H9 (cell line): Measurements from ENCODE around the gene ATN1. TPM values are rescaled to one million over a fixed set of nuclear protein-coding genes. Genes with fewer than 3 reads are reported as not detected.

ENCODE experiments used
- DNase-seq: peaks from one replicate; pipeline ENCODE4 v3.0.0-alpha.2; 2017
- H2AFZ ChIP-seq: one replicate; pipeline ENCODE4 v1.6.1; 2013; ENCODE audit warnings: mild to moderate bottlenecking, low read length, control low read depth, moderate library complexity
- H2AK5ac ChIP-seq: 2 replicates; pipeline ENCODE4 v1.6.1; 2013; ENCODE audit warnings: low read length, control low read depth, mixed read lengths; ENCODE audit not compliant: insufficient read length
- H2BK120ac ChIP-seq: one replicate; pipeline ENCODE4 v1.6.1; 2013; ENCODE audit warnings: low read depth, mild to moderate bottlenecking, low read length, control low read depth, inconsistent platforms; ENCODE audit not compliant: poor library complexity, severe bottlenecking
- H2BK12ac ChIP-seq: 2 replicates; pipeline ENCODE4 v1.6.1; 2013; ENCODE audit warnings: low read length, control low read depth, mixed read lengths, low read depth; ENCODE audit not compliant: insufficient read length
- H2BK15ac ChIP-seq: 2 replicates; pipeline ENCODE4 v1.6.1; 2013; ENCODE audit warnings: low read depth, low read length, control low read depth
- H2BK20ac ChIP-seq: one replicate; pipeline ENCODE4 v1.6.1; 2013; ENCODE audit warnings: low read depth, mild to moderate bottlenecking, low read length, control low read depth, inconsistent platforms; ENCODE audit not compliant: poor library complexity, severe bottlenecking
- H2BK5ac ChIP-seq: 2 replicates; pipeline ENCODE4 v1.6.1; 2013; ENCODE audit warnings: low read length, control low read depth, mixed read lengths; ENCODE audit not compliant: insufficient read length
- H3K14ac ChIP-seq: 2 replicates; pipeline ENCODE4 v1.6.1; 2013; ENCODE audit warnings: low read length, control low read depth; ENCODE audit not compliant: insufficient read depth
- H3K18ac ChIP-seq: 2 replicates; pipeline ENCODE4 v1.6.1; 2013; ENCODE audit warnings: low read depth, mild to moderate bottlenecking, mixed read lengths, low read length, control low read depth; ENCODE audit not compliant: insufficient read length
- H3K23ac ChIP-seq: 2 replicates; pipeline ENCODE4 v1.6.1; 2013; ENCODE audit warnings: low read length, control low read depth, mixed read lengths, low read depth; ENCODE audit not compliant: insufficient read length
- H3K23me2 ChIP-seq: 2 replicates; pipeline ENCODE4 v1.6.1; 2013; ENCODE audit warnings: low read depth, mild to moderate bottlenecking, mixed read lengths, low read length, control low read depth; ENCODE audit not compliant: insufficient read length, poor library complexity, severe bottlenecking
- H3K27ac ChIP-seq: 2 replicates; pipeline ENCODE4 v1.5.1; 2013; ENCODE audit warnings: low read length, control low read depth, mixed read lengths, low read depth; ENCODE audit not compliant: insufficient read length
- H3K27me3 ChIP-seq: 2 replicates; pipeline ENCODE4 v1.6.1; 2013; ENCODE audit warnings: low read length, control low read depth, inconsistent platforms; ENCODE audit not compliant: insufficient read depth
- H3K4ac ChIP-seq: 2 replicates; pipeline ENCODE4 v1.6.1; 2013; ENCODE audit warnings: low read depth, mild to moderate bottlenecking, control low read depth, inconsistent platforms, low read length, moderate library complexity
- H3K4me1 ChIP-seq: 2 replicates; pipeline ENCODE4 v1.6.1; 2013; ENCODE audit warnings: low read length, control low read depth, inconsistent platforms; ENCODE audit not compliant: insufficient read depth
- H3K4me2 ChIP-seq: 2 replicates; pipeline ENCODE4 v1.6.1; 2013; ENCODE audit warnings: low read length, control low read depth, mixed read lengths; ENCODE audit not compliant: insufficient read length, insufficient read depth
- H3K56ac ChIP-seq: 2 replicates; pipeline ENCODE4 v1.6.1; 2013; ENCODE audit warnings: low read depth, mild to moderate bottlenecking, mixed read lengths, low read length, control low read depth; ENCODE audit not compliant: insufficient read length
- H3K79me1 ChIP-seq: 2 replicates; pipeline ENCODE4 v1.6.1; 2013; ENCODE audit warnings: low read depth, mild to moderate bottlenecking, moderate library complexity, low read length, control low read depth, inconsistent platforms; ENCODE audit not compliant: insufficient read depth, poor library complexity, severe bottlenecking
- H3K79me2 ChIP-seq: 2 replicates; pipeline ENCODE4 v1.6.1; 2013; ENCODE audit warnings: low read length, control low read depth, inconsistent platforms; ENCODE audit not compliant: insufficient read depth
- H3K9ac ChIP-seq: 2 replicates; pipeline ENCODE4 v1.6.1; 2013; ENCODE audit warnings: low read length, control low read depth, mixed read lengths; ENCODE audit not compliant: insufficient read length; ENCODE audit errors: extremely low read depth
- H3K9me3 ChIP-seq: one replicate; pipeline ENCODE4 v1.6.1; 2013; ENCODE audit warnings: low read depth, low read length, inconsistent platforms; ENCODE audit not compliant: control insufficient read depth
- H3T11ph ChIP-seq: one replicate; pipeline ENCODE4 v1.6.1; 2013; ENCODE audit warnings: mild to moderate bottlenecking, low read length, control low read depth, inconsistent platforms
- H4K20me1 ChIP-seq: one replicate; pipeline ENCODE4 v1.6.1; 2013; ENCODE audit not compliant: control insufficient read depth, insufficient read length, insufficient read depth
- H4K5ac ChIP-seq: 2 replicates; pipeline ENCODE4 v1.6.1; 2013; ENCODE audit warnings: low read depth, mild to moderate bottlenecking, mixed read lengths, low read length, control low read depth; ENCODE audit not compliant: insufficient read length
- H4K8ac ChIP-seq: replicated peaks from 2 replicates; pipeline ENCODE4 v1.6.1; 2013; ENCODE audit warnings: low read length, control low read depth, mixed read lengths, low read depth; ENCODE audit not compliant: insufficient read length
- H4K91ac ChIP-seq: 2 replicates; pipeline ENCODE4 v1.6.1; 2013; ENCODE audit warnings: low read depth, mild to moderate bottlenecking, moderate library complexity, mixed read lengths, low read length, control low read depth; ENCODE audit not compliant: insufficient read length
- H3K27ac Mint-ChIP-seq, 3 experiments: 2 replicates in 2 of 3; 3 replicates in 1 of 3; pipeline ENCODE4 v1.8.0; 2020 to 2021; ENCODE audit warnings: mixed read lengths in 3 of 3, mild to moderate bottlenecking in 1 of 3, moderate library complexity in 1 of 3
- H3K27me3 Mint-ChIP-seq: 2 replicates; pipeline ENCODE4 v1.8.0; 2021; ENCODE audit warnings: low read depth, mild to moderate bottlenecking, moderate library complexity, mixed read lengths
- H3K36me3 Mint-ChIP-seq, 3 experiments: 2 replicates in 2 of 3; 3 replicates in 1 of 3; pipeline ENCODE4 v1.8.0; 2020 to 2021; ENCODE audit warnings: low read depth in 3 of 3, mixed read lengths in 3 of 3; ENCODE audit not compliant: insufficient read depth in 1 of 3
- H3K4me1 Mint-ChIP-seq, 2 experiments: 2 replicates each; pipeline ENCODE4 v1.8.0; 2020; ENCODE audit warnings: mixed read lengths in 2 of 2
- H3K4me3 Mint-ChIP-seq, 2 experiments: 2 replicates in 1 of 2; 3 replicates in 1 of 2; pipeline ENCODE4 v1.8.0; 2020 to 2021; ENCODE audit warnings: mild to moderate bottlenecking in 2 of 2, mixed read lengths in 2 of 2, moderate library complexity in 1 of 2
- H3K9me3 Mint-ChIP-seq, 2 experiments: 2 replicates in 1 of 2; 3 replicates in 1 of 2; pipeline ENCODE4 v1.8.0; 2020; ENCODE audit warnings: mild to moderate bottlenecking in 2 of 2, mixed read lengths in 2 of 2, moderate library complexity in 1 of 2
- total RNA-seq: library from RNA; stranded (reverse); gene quantifications from 2 replicates; pipeline ENCODE4 v1.2.1, GENCODE V29; 2021
- TF ChIP-seq, protein P1 (sequence below): fragments of 200-600 bp; sonication (generic); conservative IDR thresholded peaks from 3 replicates; pipeline ENCODE4 v1.8.0; 2021; ENCODE audit warnings: antibody characterized with exemption, mild to moderate bottlenecking

The ATN1 gene
- total RNA-seq, 1 experiment from 2014 or later, result 103 TPM

- no peak overlapping the region for H2BK20ac ChIP-seq
- no peak overlapping the region for H3K9ac ChIP-seq
- no peaks in the 10 kb centered on the region for H3K9me3 ChIP-seq
- H3K27me3 ChIP-seq, result no peaks in the 10 kb centered on the region
- Mint-ChIP-seq H3K27me3 (no peaks in the 10 kb centered on the region; the same call in 1 of the 2 replicates), H3K27ac (no peak overlapping the region), H3K4me1 (peaks cover 3 to 10% of the 10 kb centered on the region in 2 experiments), H3K36me3 (peaks cover 16 to 63% (median 60%) of the 10 kb centered on the region in 3 experiments; a peak in 6 of 7 replicates), H3K9me3 (no peaks in the 10 kb centered on the region), H3K4me3 (no peak overlapping the region)
- no peak overlapping the region for H2BK12ac ChIP-seq
- H2BK120ac ChIP-seq, result no peak overlapping the region
- no peak overlapping the region for H2AFZ ChIP-seq
- no peak overlapping the region for H4K8ac ChIP-seq
- H2BK5ac ChIP-seq, result no peak overlapping the region
- no peak overlapping the region for H3K27ac ChIP-seq
- H3K56ac ChIP-seq, result no peak overlapping the region
- no peaks in the 10 kb centered on the region for H3K79me1 ChIP-seq
- H3K18ac ChIP-seq, result no peak overlapping the region
- no peaks in the 10 kb centered on the region for H3K23me2 ChIP-seq
- H4K5ac ChIP-seq, result no peak overlapping the region
- no peak overlapping the region for H2BK15ac ChIP-seq
- no peak overlapping the region for H3K23ac ChIP-seq
- H2AK5ac ChIP-seq, result no peak overlapping the region
- H3K4ac ChIP-seq, result no peak overlapping the region
- no peak overlapping the region for H3T11ph ChIP-seq
- no peak overlapping the region for H3K4me2 ChIP-seq
- TF ChIP-seq, protein P1, sequence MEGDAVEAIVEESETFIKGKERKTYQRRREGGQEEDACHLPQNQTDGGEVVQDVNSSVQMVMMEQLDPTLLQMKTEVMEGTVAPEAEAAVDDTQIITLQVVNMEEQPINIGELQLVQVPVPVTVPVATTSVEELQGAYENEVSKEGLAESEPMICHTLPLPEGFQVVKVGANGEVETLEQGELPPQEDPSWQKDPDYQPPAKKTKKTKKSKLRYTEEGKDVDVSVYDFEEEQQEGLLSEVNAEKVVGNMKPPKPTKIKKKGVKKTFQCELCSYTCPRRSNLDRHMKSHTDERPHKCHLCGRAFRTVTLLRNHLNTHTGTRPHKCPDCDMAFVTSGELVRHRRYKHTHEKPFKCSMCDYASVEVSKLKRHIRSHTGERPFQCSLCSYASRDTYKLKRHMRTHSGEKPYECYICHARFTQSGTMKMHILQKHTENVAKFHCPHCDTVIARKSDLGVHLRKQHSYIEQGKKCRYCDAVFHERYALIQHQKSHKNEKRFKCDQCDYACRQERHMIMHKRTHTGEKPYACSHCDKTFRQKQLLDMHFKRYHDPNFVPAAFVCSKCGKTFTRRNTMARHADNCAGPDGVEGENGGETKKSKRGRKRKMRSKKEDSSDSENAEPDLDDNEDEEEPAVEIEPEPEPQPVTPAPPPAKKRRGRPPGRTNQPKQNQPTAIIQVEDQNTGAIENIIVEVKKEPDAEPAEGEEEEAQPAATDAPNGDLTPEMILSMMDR, result no peak
- H3K14ac ChIP-seq, result no peak overlapping the region
- H3K79me2 ChIP-seq, result no peaks in the 10 kb centered on the region
- H3K4me1 ChIP-seq, result no peaks in the 10 kb centered on the region; the same call in 1 of the 2 replicates
- no peaks in the 10 kb centered on the region for H4K20me1 ChIP-seq
- DNase-seq, result no peak
- H4K91ac ChIP-seq, result no peak overlapping the region
Observed at GRCh38 chr12:6980740-6981139, 53.0 kb downstream of the ATN1 start.
